Keratinocyte (primary cell): ENCODE measurements around the gene CCDC126. TPM values are rescaled to one million over a fixed set of nuclear protein-coding genes. Genes with fewer than 3 reads are reported as not detected.

Experiments used
- DNase-seq: peaks from one replicate; pipeline ENCODE4 v3.0.0-alpha.2; 2011; ENCODE audit warnings: low read depth, missing footprints, low spot score
- FAIRE-seq: peaks from 2 replicates; lab custom pipeline; 2011; peaks lifted over from hg19 to GRCh38; lab: Jason Lieb, UNC
- H2AFZ ChIP-seq: 2 replicates; pipeline ENCODE4 v1.6.0; 2012; ENCODE audit warnings: low read length, control low read depth, inconsistent platforms; ENCODE audit not compliant: control insufficient read depth
- H3K27ac ChIP-seq: 2 replicates; pipeline ENCODE4 v1.5.1; 2011; ENCODE audit warnings: low read length; ENCODE audit not compliant: control insufficient read depth, insufficient read depth
- H3K27me3 ChIP-seq: 3 replicates; pipeline ENCODE4 v1.6.0; 2011; ENCODE audit warnings: low read length; ENCODE audit not compliant: control insufficient read depth, insufficient read depth; ENCODE audit errors: extremely low read depth
- H3K36me3 ChIP-seq, 2 experiments: 2 replicates in 1 of 2; 3 replicates in 1 of 2; pipeline ENCODE4 v1.5.1; 2011; ENCODE audit warnings: low read length in 2 of 2, mild to moderate bottlenecking in 1 of 2; ENCODE audit not compliant: control insufficient read depth in 2 of 2, insufficient read depth in 2 of 2; ENCODE audit errors: extremely low read depth in 1 of 2
- H3K4me1 ChIP-seq: 3 replicates; pipeline ENCODE4 v1.5.1; 2011; ENCODE audit warnings: low read length; ENCODE audit not compliant: control insufficient read depth, insufficient read depth; ENCODE audit errors: extremely low read depth
- H3K4me2 ChIP-seq: 3 replicates; pipeline ENCODE4 v1.6.0; 2011; ENCODE audit warnings: low read depth, low read length; ENCODE audit not compliant: control insufficient read depth, insufficient read depth; ENCODE audit errors: extremely low read depth
- H3K4me3 ChIP-seq, 3 experiments: fragments of 200-600 bp in 1 of 3; sonication (generic) in 1 of 3; 2 replicates in 2 of 3; 3 replicates in 1 of 3; pipeline ENCODE4 v1.5.1; 2011 to 2016; ENCODE audit warnings: low read length in 3 of 3, mild to moderate bottlenecking in 3 of 3, control low read depth in 2 of 3, inconsistent platforms in 1 of 3, low read depth in 1 of 3, mixed read lengths in 1 of 3, mixed run types in 1 of 3, moderate library complexity in 1 of 3; ENCODE audit not compliant: control insufficient read depth in 2 of 3, insufficient read depth in 2 of 3; ENCODE audit errors: extremely low read depth in 1 of 3
- H3K79me2 ChIP-seq: 2 replicates; pipeline ENCODE4 v1.6.0; 2012; ENCODE audit warnings: low read length; ENCODE audit not compliant: control insufficient read depth, insufficient read depth
- H3K9ac ChIP-seq: 3 replicates; pipeline ENCODE4 v1.6.0; 2011; ENCODE audit warnings: low read length; ENCODE audit not compliant: control insufficient read depth, insufficient read depth; ENCODE audit errors: extremely low read depth
- H3K9me1 ChIP-seq: 3 replicates; pipeline ENCODE4 v1.6.0; 2011; ENCODE audit warnings: low read length; ENCODE audit not compliant: control insufficient read depth, insufficient read depth; ENCODE audit errors: extremely low read depth
- H3K9me3 ChIP-seq: 2 replicates; pipeline ENCODE4 v1.5.1; 2012; ENCODE audit warnings: low read depth, low read length; ENCODE audit not compliant: control insufficient read depth
- H4K20me1 ChIP-seq: 3 replicates; pipeline ENCODE4 v1.6.0; 2011; ENCODE audit warnings: low read length; ENCODE audit not compliant: control insufficient read depth, insufficient read depth; ENCODE audit errors: extremely low read depth
- EZH2 ChIP-seq: IDR thresholded peaks from one replicate; pipeline ENCODE4 v1.6.1; 2012; ENCODE audit warnings: inconsistent platforms, mild to moderate bottlenecking, low read length, moderate library complexity
- dilution Hi-C: fragments of 300-500 bp; cut with MboI; formaldehyde crosslinking; loops from one replicate; pipeline ENCODE4 v1.7.0; 2020; ENCODE audit warnings: low sequenced_read_pairs; ENCODE audit not compliant: extremely low pct_ligation_motif_present
- polyA plus RNA-seq, 5 experiments: library from polyadenylated mRNA; depleted of rRNA in 3 of 5; stranded (reverse) in 3 of 5; stranded (forward) in 1 of 5; unstranded in 1 of 5; fragments of >200 nt; gene quantifications; 1 replicate in 1 of 5; 2 replicates in 3 of 5; 3 replicates in 1 of 5; pipeline versions ENCODE4 v1.2.1 to v1.2.3, GENCODE V29; 2011 to 2012; ENCODE audit warnings: missing spikeins in 2 of 5, low read depth in 1 of 5, low replicate concordance in 1 of 5
- TF ChIP-seq, protein P1 (sequence below), 3 experiments: IDR thresholded peaks in 1 of 3; conservative IDR thresholded peaks in 1 of 3; optimal IDR thresholded peaks in 1 of 3; 2 replicates in 2 of 3; 3 replicates in 1 of 3; pipeline versions ENCODE3 to v1.5.1; 2011; ENCODE audit warnings: low read length in 3 of 3, mild to moderate bottlenecking in 3 of 3, moderate library complexity in 2 of 3, control low read depth in 1 of 3, inconsistent platforms in 1 of 3; ENCODE audit not compliant: insufficient read depth in 2 of 3; ENCODE audit errors: extremely low read depth in 1 of 3

CCDC126 gene
- polyA plus RNA-seq, 1 donor (not counting 4 experiments of a cell fraction or from before 2014, with no cell fraction given), result 8.4 TPM

- H2AFZ ChIP-seq, result no peak overlapping the region
- no peaks in the 10 kb centered on the region for H3K9me3 ChIP-seq
- no peaks in the 10 kb centered on the region for H3K27me3 ChIP-seq
- no peaks in the 10 kb centered on the region for H4K20me1 ChIP-seq
- H3K9me1 ChIP-seq, result no peaks in the 10 kb centered on the region
- H3K4me3 ChIP-seq, result no peak overlapping the region
- H3K79me2 ChIP-seq, result no peaks in the 10 kb centered on the region
- H3K36me3 ChIP-seq, result peaks cover 0 to 1% of the 10 kb centered on the region in 2 experiments
- dilution Hi-C loops, result no loop called here
- H3K9ac ChIP-seq, result no peak overlapping the region
- no peak for TF ChIP-seq EZH2
- TF ChIP-seq, protein P1, sequence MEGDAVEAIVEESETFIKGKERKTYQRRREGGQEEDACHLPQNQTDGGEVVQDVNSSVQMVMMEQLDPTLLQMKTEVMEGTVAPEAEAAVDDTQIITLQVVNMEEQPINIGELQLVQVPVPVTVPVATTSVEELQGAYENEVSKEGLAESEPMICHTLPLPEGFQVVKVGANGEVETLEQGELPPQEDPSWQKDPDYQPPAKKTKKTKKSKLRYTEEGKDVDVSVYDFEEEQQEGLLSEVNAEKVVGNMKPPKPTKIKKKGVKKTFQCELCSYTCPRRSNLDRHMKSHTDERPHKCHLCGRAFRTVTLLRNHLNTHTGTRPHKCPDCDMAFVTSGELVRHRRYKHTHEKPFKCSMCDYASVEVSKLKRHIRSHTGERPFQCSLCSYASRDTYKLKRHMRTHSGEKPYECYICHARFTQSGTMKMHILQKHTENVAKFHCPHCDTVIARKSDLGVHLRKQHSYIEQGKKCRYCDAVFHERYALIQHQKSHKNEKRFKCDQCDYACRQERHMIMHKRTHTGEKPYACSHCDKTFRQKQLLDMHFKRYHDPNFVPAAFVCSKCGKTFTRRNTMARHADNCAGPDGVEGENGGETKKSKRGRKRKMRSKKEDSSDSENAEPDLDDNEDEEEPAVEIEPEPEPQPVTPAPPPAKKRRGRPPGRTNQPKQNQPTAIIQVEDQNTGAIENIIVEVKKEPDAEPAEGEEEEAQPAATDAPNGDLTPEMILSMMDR (optimal IDR thresholded peaks at IDR 0.05 in 1 of 3, IDR thresholded peaks at IDR 0.05 in 1 of 3, conservative IDR thresholded peaks at IDR 0.05 in 1 of 3; ENCODE audit: extremely low read depth in 1 of 3, insufficient read depth in 2 of 3, low read length in 3 of 3), result no peak
- H3K4me2 ChIP-seq, result no peak overlapping the region
- no peaks in the 10 kb centered on the region for H3K4me1 ChIP-seq
- no peak overlapping the region for H3K27ac ChIP-seq
- no peak for FAIRE-seq
- DNase-seq, result no peak
These were observed 9.9 kb downstream of the CCDC126 start for GRCh38 chr7:23607130-23607529.

- Histone ChIP-seq H3K27me3 (no peaks in the 10 kb centered on the region), H2AFZ (no peak overlapping the region), H4K20me1 (no peaks in the 10 kb centered on the region), H3K79me2 (no peaks in the 10 kb centered on the region), H3K36me3 (peaks cover 0 to 1% of the 10 kb centered on the region in 2 experiments), H3K27ac (no peak overlapping the region), H3K4me2 (no peak overlapping the region), H3K9me1 (no peaks in the 10 kb centered on the region), H3K9me3 (no peaks in the 10 kb centered on the region), H3K9ac (no peak overlapping the region), H3K4me1 (no peaks in the 10 kb centered on the region), H3K4me3 (no peak overlapping the region)
- TF ChIP-seq EZH2, result no peak
- TF ChIP-seq, protein P1 (optimal IDR thresholded peaks at IDR 0.05 in 1 of 3, IDR thresholded peaks at IDR 0.05 in 1 of 3, conservative IDR thresholded peaks at IDR 0.05 in 1 of 3; ENCODE audit: extremely low read depth in 1 of 3, insufficient read depth in 2 of 3, low read length in 3 of 3), result no peak
- FAIRE-seq, result no peak
- DNase-seq, result no peak
- dilution Hi-C loops, result no loop called here
These were observed 10.7 kb downstream of the CCDC126 start for GRCh38 chr7:23607866-23608265.
